Stomach (tissue), 9 donors: ENCODE results near the gene UGP2. TPM values are rescaled to one million over a fixed set of nuclear protein-coding genes. Genes with fewer than 3 reads are reported as not detected.
A peak's percentile ranks its signal among the peaks of the same experiment; 100 is the strongest.

ENCODE experiments used
- DNase-seq, 2 donors: peaks; one replicate each; pipeline versions ENCODE4 v3.0.0 to v3.0.0-alpha.2; 2013 to 2019
- H3K27ac ChIP-seq, 5 donors: fragments of 200-600 bp in 4 of 5; sonication (generic) in 4 of 5; one replicate each; pipeline ENCODE4 v1.5.1; 2013 to 2019; ENCODE audit warnings: mild to moderate bottlenecking in 1 of 5, moderate library complexity in 1 of 5
- H3K27me3 ChIP-seq, 3 donors: fragments of 200-600 bp; sonication (generic); one replicate each; pipeline ENCODE4 v1.5.1; 2017 to 2019; ENCODE audit warnings: mixed run types in 1 of 3
- H3K36me3 ChIP-seq, 4 donors: fragments of 200-600 bp; sonication (generic); 1 replicate in 3 of 4; 2 replicates in 1 of 4; pipeline ENCODE4 v1.5.1; 2016 to 2019
- H3K4me1 ChIP-seq, 4 donors: fragments of 200-600 bp; sonication (generic); one replicate each; pipeline ENCODE4 v1.5.1; 2016 to 2019
- H3K4me3 ChIP-seq, 4 donors: fragments of 200-600 bp; sonication (generic) in 3 of 4; one replicate each; pipeline ENCODE4 v1.5.1; 2016 to 2019; ENCODE audit warnings: mild to moderate bottlenecking in 1 of 4
- H3K9me3 ChIP-seq, 4 donors: fragments of 200-600 bp; sonication (generic); one replicate each; pipeline ENCODE4 v1.5.1; 2016 to 2019
- CTCF ChIP-seq, 7 experiments: fragments of 450-650 bp in 4 of 7; fragments of 200-600 bp in 3 of 7; sonication (generic) in 3 of 7; IDR thresholded peaks; one replicate each; pipeline ENCODE4 v1.5.1; 2016 to 2019; ENCODE audit warnings: antibody characterized with exemption in 7 of 7, control low read depth in 2 of 7, mild to moderate bottlenecking in 1 of 7
- EP300 ChIP-seq: sonication (generic); formaldehyde crosslinking; IDR thresholded peaks from one replicate; pipeline ENCODE4 v1.6.1; 2017; ENCODE audit warnings: antibody characterized with exemption
- POLR2A ChIP-seq, 4 donors: fragments of 450-650 bp; IDR thresholded peaks; one replicate each; pipeline ENCODE4 v1.6.1; 2016; ENCODE audit warnings: antibody characterized with exemption in 4 of 4, control low read depth in 2 of 4, mild to moderate bottlenecking in 1 of 4, moderate library complexity in 1 of 4
- POLR2AphosphoS5 ChIP-seq, 3 donors: sonication (generic); formaldehyde crosslinking; IDR thresholded peaks; one replicate each; pipeline ENCODE4 v1.6.1; 2016; ENCODE audit warnings: antibody characterized with exemption in 3 of 3
- WGBS, 5 donors: extraction: QIAGEN DNeasy Blood & Tissue Kit in 3 of 5; methylation state at CpG; one replicate each; pipeline versions ENCODE4 v1.1.5 to v1.1.7; 2013 to 2018; 5-methylcytosine and 5-hydroxymethylcytosine counted together
- intact Hi-C: fragments of 100-400 bp; cut with DNase I; formaldehyde crosslinking; loops from one replicate; pipeline ENCODE4 v1.15.1; 2023; ENCODE audit warnings: low total_unique reads
- polyA plus RNA-seq, 3 donors: library from polyadenylated mRNA; stranded (reverse); fragments of 200-250 nt; gene quantifications; one replicate each; pipeline ENCODE4 v1.2.3, GENCODE V29; 2013
- total RNA-seq, 5 donors: library from RNA; depleted of rRNA; stranded (reverse); fragments of >200 nt; gene quantifications; one replicate each; pipeline versions ENCODE4 v1.1.0 to v1.2.3, GENCODE V29; 2014 to 2016
- donor health status: healthy with polysubstance abuse.
- donor health status: Bipolar disorder and iron deficiency.
- donor health status: healthy.

UGP2 gene
- total and polyA plus RNA-seq, 8 donors, result 38.5 to 135 (median 93.7) TPM

- DNase-seq, result peak; percentile 60 to 84
- Histone ChIP-seq H3K27me3 (no peaks in the 10 kb centered on the region), H3K27ac (peak overlapping the region in 1 of 5 donors; percentile 18), H3K4me1 (peaks cover 0 to 32% (median 15%) of the 10 kb centered on the region in 4 donors), H3K4me3 (no peak overlapping the region), H3K9me3 (no peaks in the 10 kb centered on the region), H3K36me3 (peaks cover 12 to 76% (median 69%) of the 10 kb centered on the region in 4 donors)
- TF ChIP-seq POLR2AphosphoS5 (IDR thresholded peaks at IDR 0.05) (peak in 1 of 3 donors; percentile 34), POLR2A (IDR thresholded peaks at IDR 0.05) (no peak), CTCF (IDR thresholded peaks at IDR 0.05) (peak in 5 of 7 experiments; percentile 27 to 57 (median 33)), EP300 (no peak)
- 21 to 40% (median 23%) methylated on average over 6 of the region's 6 CpGs for WGBS, 5 donors
- intact Hi-C loops, result no loop called here
These were observed 19.6 kb downstream of the UGP2 start for GRCh38 chr2:63861220-63861822.

- peaks cover 6 to 68% (median 56%) of the 10 kb centered on the region in 4 donors for H3K36me3 ChIP-seq
- intact Hi-C loops, result no loop called here
- H3K4me1 ChIP-seq, result peaks cover 0 to 32% (median 15%) of the 10 kb centered on the region in 4 donors
- DNase-seq, result peak in 1 of 2 donors; percentile 26
- 55 to 84% (median 61%) methylated on average over 1 of the region's 1 CpG for WGBS, 5 donors
- no peaks in the 10 kb centered on the region for H3K9me3 ChIP-seq
- no peak overlapping the region for H3K4me3 ChIP-seq
- H3K27ac ChIP-seq, result peak overlapping the region in 1 of 5 donors; percentile 1
- no peaks in the 10 kb centered on the region for H3K27me3 ChIP-seq
- TF ChIP-seq POLR2A (IDR thresholded peaks at IDR 0.05) (no peak), POLR2AphosphoS5 (IDR thresholded peaks at IDR 0.05) (peak in 1 of 3 donors; percentile 30)
These were observed 21.1 kb downstream of the UGP2 start for GRCh38 chr2:63862806-63863205.

- Histone ChIP-seq H3K27me3 (no peaks in the 10 kb centered on the region), H3K36me3 (peaks cover 0 to 68% (median 47%) of the 10 kb centered on the region in 4 donors), H3K9me3 (no peaks in the 10 kb centered on the region), H3K4me3 (no peak overlapping the region), H3K4me1 (peaks cover 0 to 32% (median 15%) of the 10 kb centered on the region in 4 donors), H3K27ac (no peak overlapping the region)
- no peak for DNase-seq
- intact Hi-C loops, result no loop called here
- TF ChIP-seq CTCF (IDR thresholded peaks at IDR 0.05), result no peak
- no peak for TF ChIP-seq POLR2AphosphoS5 (IDR thresholded peaks at IDR 0.05)
- TF ChIP-seq EP300, result no peak
- no peak for TF ChIP-seq POLR2A (IDR thresholded peaks at IDR 0.05)
- WGBS, 5 donors, result 76 to 92% (median 85%) methylated on average over 1 of the region's 1 CpG
These were observed 22.0 kb downstream of the UGP2 start for GRCh38 chr2:63863707-63864106.

GRCh38 chr2:63865159-63865799 is 23.6 kb downstream of the UGP2 start:
- intact Hi-C loops, result no loop called here
- no peak for TF ChIP-seq POLR2AphosphoS5 (IDR thresholded peaks at IDR 0.05)
- no peak for TF ChIP-seq POLR2A (IDR thresholded peaks at IDR 0.05)
- no peak for TF ChIP-seq EP300
- no peak for TF ChIP-seq CTCF (IDR thresholded peaks at IDR 0.05)
- WGBS, 5 donors, result 91 to 96% (median 93%) methylated on average over 6 of the region's 6 CpGs

More at GRCh38 chr2:63865159-63865799, 23.6 kb downstream of the UGP2 start:
- no peaks in the 10 kb centered on the region for H3K9me3 ChIP-seq
- H3K4me3 ChIP-seq, result no peak overlapping the region
- H3K27me3 ChIP-seq, result no peaks in the 10 kb centered on the region
- H3K27ac ChIP-seq, result no peak overlapping the region
- H3K36me3 ChIP-seq, result peaks cover 0 to 54% (median 32%) of the 10 kb centered on the region in 4 donors
- H3K4me1 ChIP-seq, result peaks cover 0 to 32% (median 15%) of the 10 kb centered on the region in 4 donors
- no peak for DNase-seq
